Ovary (tissue), 3 donors: Measurements from ENCODE around the gene CATSPER1.

ENCODE experiments used
- EP300 ChIP-seq: sonication (generic); formaldehyde crosslinking; IDR thresholded peaks from one replicate; pipeline ENCODE4 v1.6.1; 2017; ENCODE audit warnings: antibody characterized with exemption
- POLR2A ChIP-seq: fragments of 450-650 bp; IDR thresholded peaks from one replicate; pipeline ENCODE4 v1.6.1; 2017; ENCODE audit warnings: antibody characterized with exemption, mild to moderate bottlenecking, moderate library complexity
- TF ChIP-seq, protein P1 (sequence below), 3 donors: fragments of 450-650 bp in 2 of 3; fragments of 200-600 bp in 1 of 3; IDR thresholded peaks; one replicate each; pipeline versions ENCODE4 v1.5.1 to v1.8.0; 2016 to 2022; ENCODE audit warnings: antibody characterized with exemption in 3 of 3, mild to moderate bottlenecking in 1 of 3
- donor health status: DM: no; HTN: no; CAD: no.

DNA sequence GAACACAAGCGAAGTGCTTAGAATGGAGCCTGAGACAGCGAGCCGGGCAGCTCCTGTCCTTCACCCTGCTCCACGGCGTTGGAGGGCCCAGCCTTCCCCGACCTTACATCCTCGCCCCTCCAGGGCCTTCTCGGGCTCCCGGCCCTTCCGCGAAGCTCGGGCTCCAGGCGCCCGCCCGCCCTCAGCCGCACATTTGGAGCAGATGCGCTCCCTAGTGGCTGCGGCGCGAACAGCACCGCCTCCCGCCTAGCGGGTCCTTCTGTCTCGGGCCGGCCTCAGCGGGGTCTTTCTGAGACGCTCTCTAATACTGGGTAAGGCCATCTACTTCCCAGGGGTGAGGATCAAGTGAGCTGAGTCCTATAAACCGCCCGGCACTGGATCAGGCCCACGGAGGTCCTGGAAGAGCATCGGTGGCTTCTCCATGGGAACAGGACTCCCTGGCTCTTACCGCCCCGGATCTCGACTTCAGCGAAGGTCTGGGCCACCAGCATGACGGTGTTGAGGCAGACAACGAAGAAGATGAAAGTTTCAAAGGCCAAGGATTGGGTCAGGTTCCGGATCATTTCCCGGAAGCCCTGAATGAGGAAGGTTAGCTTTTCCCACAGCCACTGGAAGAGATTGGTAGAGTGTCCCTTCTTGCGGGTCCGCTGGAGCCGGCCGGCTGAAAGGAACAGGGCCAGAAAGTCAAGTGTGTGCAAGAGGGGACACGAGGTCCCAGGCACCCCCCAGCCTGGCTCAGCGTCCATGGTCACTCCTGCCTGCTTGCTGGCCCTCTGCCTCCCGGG lies 3.7 kb downstream of the CATSPER1 start:
- TF ChIP-seq, protein P1, sequence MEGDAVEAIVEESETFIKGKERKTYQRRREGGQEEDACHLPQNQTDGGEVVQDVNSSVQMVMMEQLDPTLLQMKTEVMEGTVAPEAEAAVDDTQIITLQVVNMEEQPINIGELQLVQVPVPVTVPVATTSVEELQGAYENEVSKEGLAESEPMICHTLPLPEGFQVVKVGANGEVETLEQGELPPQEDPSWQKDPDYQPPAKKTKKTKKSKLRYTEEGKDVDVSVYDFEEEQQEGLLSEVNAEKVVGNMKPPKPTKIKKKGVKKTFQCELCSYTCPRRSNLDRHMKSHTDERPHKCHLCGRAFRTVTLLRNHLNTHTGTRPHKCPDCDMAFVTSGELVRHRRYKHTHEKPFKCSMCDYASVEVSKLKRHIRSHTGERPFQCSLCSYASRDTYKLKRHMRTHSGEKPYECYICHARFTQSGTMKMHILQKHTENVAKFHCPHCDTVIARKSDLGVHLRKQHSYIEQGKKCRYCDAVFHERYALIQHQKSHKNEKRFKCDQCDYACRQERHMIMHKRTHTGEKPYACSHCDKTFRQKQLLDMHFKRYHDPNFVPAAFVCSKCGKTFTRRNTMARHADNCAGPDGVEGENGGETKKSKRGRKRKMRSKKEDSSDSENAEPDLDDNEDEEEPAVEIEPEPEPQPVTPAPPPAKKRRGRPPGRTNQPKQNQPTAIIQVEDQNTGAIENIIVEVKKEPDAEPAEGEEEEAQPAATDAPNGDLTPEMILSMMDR (IDR thresholded peaks at IDR 0.05), result peak; percentile 80 to 90 (median 80)
- TF ChIP-seq POLR2A (no peak), EP300 (no peak)
